Activated T-helper 1 cell treated with anti-CD3 and anti-CD28 coated beads, Interleukin-12 subunit alpha, Interleukin-12 subunit beta, Interleukin-2, Interleukin-4 antibody, amounts not matched to agents 30 ng/mL and 10 ng/mL and 1 ng/mL, durations not matched to agents 14 hours and 24 hours and 36 hours (primary cell): ENCODE data around the gene KYNU. TPM values are rescaled to one million over a fixed set of nuclear protein-coding genes. Genes with fewer than 3 reads are reported as not detected.
"Not testable (repeated sequence)": the region's sequence is repeated elsewhere in the genome, so short reads cannot be mapped to it uniquely, and the experiment has no call there.

Experiments used
- DNase-seq: peaks from one replicate; pipeline ENCODE4 v3.0.0; 2021; ENCODE audit warnings: low spot score
- H3K27ac Mint-ChIP-seq: one replicate; pipeline ENCODE4 v1.8.0; 2021; ENCODE audit warnings: mild to moderate bottlenecking, mixed read lengths
- H3K27me3 Mint-ChIP-seq: one replicate; pipeline ENCODE4 v1.8.0; 2022; ENCODE audit warnings: mild to moderate bottlenecking, moderate library complexity, mixed read lengths; ENCODE audit not compliant: insufficient read depth
- H3K36me3 Mint-ChIP-seq: one replicate; pipeline ENCODE4 v1.8.0; 2021; ENCODE audit warnings: low read depth, mixed read lengths
- H3K4me1 Mint-ChIP-seq: one replicate; pipeline ENCODE4 v1.8.0; 2021; ENCODE audit warnings: low read depth, mixed read lengths
- H3K4me3 Mint-ChIP-seq: one replicate; pipeline ENCODE4 v1.8.0; 2021; ENCODE audit warnings: mild to moderate bottlenecking, moderate library complexity, mixed read lengths
- H3K9me3 Mint-ChIP-seq: one replicate; pipeline ENCODE4 v1.8.0; 2021; ENCODE audit warnings: mixed read lengths
- intact Hi-C: fragments of 100-400 bp; cut with micrococcal nuclease; formaldehyde crosslinking; loops from one replicate; pipeline ENCODE4 v1.15.1; 2024
- total RNA-seq: library from RNA; stranded (reverse); gene quantifications from 2 replicates; pipeline ENCODE4 v1.2.3, GENCODE V29; 2022

The KYNU gene
- total RNA-seq, 1 donor from 2014 or later, result not detected

GRCh38 chr2:142938240-142938639 is 60.8 kb downstream of the KYNU start:
- Mint-ChIP-seq H3K27ac (no peak overlapping the region), H3K27me3 (no peaks in the 10 kb centered on the region), H3K4me1 (no peaks in the 10 kb centered on the region), H3K36me3 (no peaks in the 10 kb centered on the region), H3K4me3 (no peak overlapping the region), H3K9me3 (no peaks in the 10 kb centered on the region)
- DNase-seq, result no peak
- intact Hi-C loops, result no loop called here

- Mint-ChIP-seq H3K27ac (no peak overlapping the region), H3K36me3 (no peaks in the 10 kb centered on the region), H3K27me3 (no peaks in the 10 kb centered on the region), H3K9me3 (no peaks in the 10 kb centered on the region), H3K4me1 (no peaks in the 10 kb centered on the region), H3K4me3 (no peak overlapping the region)
- intact Hi-C loops, result no loop called here
- DNase-seq, result no peak
Measured at GRCh38 chr2:142940606-142941223, 63.3 kb downstream of the KYNU start.

- Mint-ChIP-seq H3K27me3 (no peaks in the 10 kb centered on the region), H3K4me3 (no peak overlapping the region), H3K27ac (no peak overlapping the region), H3K36me3 (no peaks in the 10 kb centered on the region), H3K9me3 (no peaks in the 10 kb centered on the region), H3K4me1 (no peaks in the 10 kb centered on the region)
- DNase-seq, result no peak
- intact Hi-C loops, result no loop called here
Measured at GRCh38 chr2:142942690-142943089, 65.2 kb downstream of the KYNU start.

- Mint-ChIP-seq H3K27ac (no peak overlapping the region), H3K36me3 (no peaks in the 10 kb centered on the region)
Measured at GRCh38 chr2:142944264-142944663, 66.8 kb downstream of the KYNU start.

GRCh38 chr2:142944721-142945120 is 67.3 kb downstream of the KYNU start:
- Mint-ChIP-seq H3K9me3 (no peaks in the 10 kb centered on the region), H3K27me3 (peaks cover 2% of the 10 kb centered on the region), H3K4me3 (no peak overlapping the region), H3K36me3 (no peaks in the 10 kb centered on the region), H3K27ac (no peak overlapping the region), H3K4me1 (no peaks in the 10 kb centered on the region)
- DNase-seq, result no peak
- intact Hi-C loops, result no loop called here

More at GRCh38 chr2:142944264-142944663, 66.8 kb downstream of the KYNU start:
- H3K4me1 Mint-ChIP-seq, result no peaks in the 10 kb centered on the region
- H3K9me3 Mint-ChIP-seq, result no peaks in the 10 kb centered on the region
- peaks cover 2% of the 10 kb centered on the region for H3K27me3 Mint-ChIP-seq
- intact Hi-C loops, result no loop called here
- DNase-seq, result no peak
- no peak overlapping the region for H3K4me3 Mint-ChIP-seq

GRCh38 chr2:142946941-142947340 is 69.5 kb downstream of the KYNU start:
- no peak for DNase-seq
- Mint-ChIP-seq H3K27ac (no peak overlapping the region), H3K4me3 (no peak overlapping the region), H3K36me3 (no peaks in the 10 kb centered on the region), H3K4me1 (no peaks in the 10 kb centered on the region), H3K27me3 (peaks cover 5% of the 10 kb centered on the region), H3K9me3 (no peaks in the 10 kb centered on the region)
- intact Hi-C loops, result no loop called here

- H3K4me1 Mint-ChIP-seq, H3K9me3 Mint-ChIP-seq, intact Hi-C loops, DNase-seq, H3K27ac Mint-ChIP-seq, H3K36me3 Mint-ChIP-seq, H3K4me3 Mint-ChIP-seq, H3K27me3 Mint-ChIP-seq: not testable (repeated sequence)
Measured at GRCh38 chr2:142948723-142949122, 71.3 kb downstream of the KYNU start.

GRCh38 chr2:142950323-142950722 is 72.9 kb downstream of the KYNU start:
- H3K36me3 Mint-ChIP-seq, DNase-seq, H3K4me3 Mint-ChIP-seq, intact Hi-C loops, H3K4me1 Mint-ChIP-seq, H3K27ac Mint-ChIP-seq, H3K9me3 Mint-ChIP-seq: not testable (repeated sequence)
- H3K27me3 Mint-ChIP-seq, result peaks cover 13% of the 10 kb centered on the region

- intact Hi-C loops, result no loop called here
- H3K9me3 Mint-ChIP-seq, result no peaks in the 10 kb centered on the region
- H3K27ac Mint-ChIP-seq, result no peak overlapping the region
- H3K36me3 Mint-ChIP-seq, result no peaks in the 10 kb centered on the region
- peaks cover 16% of the 10 kb centered on the region for H3K27me3 Mint-ChIP-seq
- no peaks in the 10 kb centered on the region for H3K4me1 Mint-ChIP-seq
- H3K4me3 Mint-ChIP-seq, result no peak overlapping the region
- DNase-seq, result no peak
Measured at GRCh38 chr2:142951190-142952007, 73.9 kb downstream of the KYNU start.

- Mint-ChIP-seq H3K27me3 (peaks cover 16% of the 10 kb centered on the region), H3K27ac (no peak overlapping the region), H3K4me3 (no peak overlapping the region), H3K36me3 (no peaks in the 10 kb centered on the region), H3K9me3 (no peaks in the 10 kb centered on the region), H3K4me1 (no peaks in the 10 kb centered on the region)
- DNase-seq, result no peak
- intact Hi-C loops, result no loop called here
Measured at GRCh38 chr2:142952018-142952417, 74.6 kb downstream of the KYNU start.

GRCh38 chr2:142952793-142953494 is 75.5 kb downstream of the KYNU start:
- Mint-ChIP-seq H3K4me1 (no peaks in the 10 kb centered on the region), H3K4me3 (no peak overlapping the region), H3K27ac (no peak overlapping the region), H3K27me3 (peaks cover 18% of the 10 kb centered on the region), H3K36me3 (no peaks in the 10 kb centered on the region), H3K9me3 (no peaks in the 10 kb centered on the region)
- no peak for DNase-seq
- intact Hi-C loops, result no loop called here

- Mint-ChIP-seq H3K4me1 (no peaks in the 10 kb centered on the region), H3K4me3 (no peak overlapping the region)
- no peak for DNase-seq
Measured at GRCh38 chr2:142954493-142954892, 77.0 kb downstream of the KYNU start.

GRCh38 chr2:142957144-142957543 is 79.7 kb downstream of the KYNU start:
- intact Hi-C loops, result no loop called here
- no peak for DNase-seq
- Mint-ChIP-seq H3K27ac (no peak overlapping the region), H3K9me3 (no peaks in the 10 kb centered on the region), H3K27me3 (peaks cover 13% of the 10 kb centered on the region), H3K4me1 (no peaks in the 10 kb centered on the region), H3K36me3 (no peaks in the 10 kb centered on the region), H3K4me3 (no peak overlapping the region)

More at GRCh38 chr2:142954493-142954892, 77.0 kb downstream of the KYNU start:
- intact Hi-C loops, result no loop called here
- Mint-ChIP-seq H3K27ac (no peak overlapping the region), H3K36me3 (no peaks in the 10 kb centered on the region), H3K9me3 (no peaks in the 10 kb centered on the region), H3K27me3 (peaks cover 16% of the 10 kb centered on the region)
